ENCODE measurements around the gene SLC30A7.

DNA sequence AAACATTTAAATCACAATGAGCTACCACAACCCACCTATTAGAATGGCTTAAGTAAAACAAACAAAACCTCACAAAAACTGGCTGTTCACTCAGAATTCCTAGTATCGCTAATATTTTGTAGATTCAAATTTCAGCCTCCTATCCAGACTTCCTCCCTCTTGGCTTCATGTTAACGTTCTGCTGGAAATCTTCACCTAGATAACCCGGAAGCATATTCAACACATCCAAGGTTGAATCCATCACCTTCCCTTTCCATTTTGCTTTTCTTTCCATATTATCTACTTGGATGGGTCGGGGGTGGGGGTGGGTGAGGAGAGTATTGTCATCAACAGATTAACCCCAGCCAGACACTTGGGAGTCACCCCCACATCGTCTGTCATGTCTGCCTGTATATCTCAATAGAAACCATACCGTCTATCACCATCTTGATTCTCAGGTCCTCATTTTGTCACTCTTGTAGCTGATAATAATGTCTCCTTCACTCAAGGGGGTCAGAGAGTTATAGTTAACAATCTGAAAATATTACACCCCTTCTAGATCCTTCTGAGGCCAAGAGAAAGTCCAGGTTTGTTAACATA is 131.4 kb downstream of the SLC30A7 start:
- TF ChIP-seq, protein P1, sequence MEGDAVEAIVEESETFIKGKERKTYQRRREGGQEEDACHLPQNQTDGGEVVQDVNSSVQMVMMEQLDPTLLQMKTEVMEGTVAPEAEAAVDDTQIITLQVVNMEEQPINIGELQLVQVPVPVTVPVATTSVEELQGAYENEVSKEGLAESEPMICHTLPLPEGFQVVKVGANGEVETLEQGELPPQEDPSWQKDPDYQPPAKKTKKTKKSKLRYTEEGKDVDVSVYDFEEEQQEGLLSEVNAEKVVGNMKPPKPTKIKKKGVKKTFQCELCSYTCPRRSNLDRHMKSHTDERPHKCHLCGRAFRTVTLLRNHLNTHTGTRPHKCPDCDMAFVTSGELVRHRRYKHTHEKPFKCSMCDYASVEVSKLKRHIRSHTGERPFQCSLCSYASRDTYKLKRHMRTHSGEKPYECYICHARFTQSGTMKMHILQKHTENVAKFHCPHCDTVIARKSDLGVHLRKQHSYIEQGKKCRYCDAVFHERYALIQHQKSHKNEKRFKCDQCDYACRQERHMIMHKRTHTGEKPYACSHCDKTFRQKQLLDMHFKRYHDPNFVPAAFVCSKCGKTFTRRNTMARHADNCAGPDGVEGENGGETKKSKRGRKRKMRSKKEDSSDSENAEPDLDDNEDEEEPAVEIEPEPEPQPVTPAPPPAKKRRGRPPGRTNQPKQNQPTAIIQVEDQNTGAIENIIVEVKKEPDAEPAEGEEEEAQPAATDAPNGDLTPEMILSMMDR (IDR thresholded peaks at IDR 0.05) = no peak
- no peak for TF ChIP-seq POLR2A (IDR thresholded peaks at IDR 0.05)
